Lower leg skin (tissue), 3 donors: ENCODE data around the gene SIK3.

Experiments used
- POLR2A ChIP-seq, 2 donors: fragments of 450-650 bp; IDR thresholded peaks; one replicate each; pipeline ENCODE4 v1.6.1; 2016 to 2017; ENCODE audit warnings: antibody characterized with exemption in 2 of 2, mild to moderate bottlenecking in 1 of 2, moderate library complexity in 1 of 2
- TF ChIP-seq, protein P1 (sequence below), 3 donors: fragments of 450-650 bp; IDR thresholded peaks; one replicate each; pipeline ENCODE4 v1.5.1; 2016; ENCODE audit warnings: antibody characterized with exemption in 3 of 3, mild to moderate bottlenecking in 3 of 3, moderate library complexity in 2 of 3

DNA sequence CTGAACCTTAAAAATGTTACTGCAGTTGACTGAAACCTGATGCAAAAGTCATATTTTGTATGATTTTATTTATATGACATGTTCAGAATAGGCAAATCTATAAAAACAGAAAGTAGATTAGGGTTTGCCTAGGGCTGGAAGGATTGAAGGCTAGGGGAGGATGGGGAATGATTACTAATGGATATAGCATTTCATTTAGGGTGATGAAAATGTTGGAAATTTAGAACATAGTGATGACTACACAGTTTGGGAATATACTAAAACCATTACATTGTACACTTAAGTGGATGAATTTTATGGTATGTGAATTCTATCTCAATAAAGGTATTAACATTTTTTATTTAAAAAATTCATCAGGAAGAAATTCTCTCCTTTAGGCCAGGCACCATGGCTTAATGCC lies 22.9 kb upstream of the SIK3 start:
- TF ChIP-seq, protein P1, sequence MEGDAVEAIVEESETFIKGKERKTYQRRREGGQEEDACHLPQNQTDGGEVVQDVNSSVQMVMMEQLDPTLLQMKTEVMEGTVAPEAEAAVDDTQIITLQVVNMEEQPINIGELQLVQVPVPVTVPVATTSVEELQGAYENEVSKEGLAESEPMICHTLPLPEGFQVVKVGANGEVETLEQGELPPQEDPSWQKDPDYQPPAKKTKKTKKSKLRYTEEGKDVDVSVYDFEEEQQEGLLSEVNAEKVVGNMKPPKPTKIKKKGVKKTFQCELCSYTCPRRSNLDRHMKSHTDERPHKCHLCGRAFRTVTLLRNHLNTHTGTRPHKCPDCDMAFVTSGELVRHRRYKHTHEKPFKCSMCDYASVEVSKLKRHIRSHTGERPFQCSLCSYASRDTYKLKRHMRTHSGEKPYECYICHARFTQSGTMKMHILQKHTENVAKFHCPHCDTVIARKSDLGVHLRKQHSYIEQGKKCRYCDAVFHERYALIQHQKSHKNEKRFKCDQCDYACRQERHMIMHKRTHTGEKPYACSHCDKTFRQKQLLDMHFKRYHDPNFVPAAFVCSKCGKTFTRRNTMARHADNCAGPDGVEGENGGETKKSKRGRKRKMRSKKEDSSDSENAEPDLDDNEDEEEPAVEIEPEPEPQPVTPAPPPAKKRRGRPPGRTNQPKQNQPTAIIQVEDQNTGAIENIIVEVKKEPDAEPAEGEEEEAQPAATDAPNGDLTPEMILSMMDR (IDR thresholded peaks at IDR 0.05) = no peak
- TF ChIP-seq POLR2A (IDR thresholded peaks at IDR 0.05) = no peak
